ENCODE data around the gene COPS7B. TPM values are rescaled to one million over a fixed set of nuclear protein-coding genes. Genes with fewer than 3 reads are reported as not detected.
"Not testable (repeated sequence)": the region's sequence is repeated elsewhere in the genome, so short reads cannot be mapped to it uniquely, and the experiment has no call there.

COPS7B gene
- total RNA-seq = 30.5 and 30.9 TPM in 2 replicates

GRCh38 chr2:231786177-231786916 lies at the start of gene COPS7B:
Gene COPS7B (plus strand): TSS chr2:231786445. CDS start chr2:231788571, 2,126 bp downstream.
- Histone ChIP-seq H3K36me3 (ENCODE audit: control insufficient read depth, insufficient read depth, low read length) (no peaks in the 10 kb centered on the region), H3K27me3 (ENCODE audit: control insufficient read depth, insufficient read depth, low read length) (no peaks in the 10 kb centered on the region), H3K4me3 (ENCODE audit: low read depth, low read length) (peak within 1 kb of the TSS; percentile 93)
- no peak for DNase-seq (ENCODE audit: low read depth)
- peak; percentile 74 for TF ChIP-seq CTCF (IDR thresholded peaks at IDR 0.05; ENCODE audit: insufficient read depth, low read length, poor library complexity, severe bottlenecking)

- H3K4me3 ChIP-seq (ENCODE audit: low read depth, low read length) = no peak overlapping the region
- H3K36me3 ChIP-seq (ENCODE audit: control insufficient read depth, insufficient read depth, low read length) = no peaks in the 10 kb centered on the region
- DNase-seq (ENCODE audit: low read depth) = no peak
- TF ChIP-seq CTCF (IDR thresholded peaks at IDR 0.05; ENCODE audit: insufficient read depth, low read length, poor library complexity, severe bottlenecking) = no peak
- H3K27me3 ChIP-seq (ENCODE audit: control insufficient read depth, insufficient read depth, low read length) = no peaks in the 10 kb centered on the region
Observed at GRCh38 chr2:231737761-231738160, 48.5 kb upstream of the COPS7B start.

GRCh38 chr2:231743376-231744116 lies 42.7 kb upstream of the COPS7B start:
- TF ChIP-seq CTCF (IDR thresholded peaks at IDR 0.05; ENCODE audit: insufficient read depth, low read length, poor library complexity, severe bottlenecking) = no peak
- DNase-seq (ENCODE audit: low read depth) = no peak
- Histone ChIP-seq H3K36me3 (ENCODE audit: control insufficient read depth, insufficient read depth, low read length) (no peaks in the 10 kb centered on the region), H3K27me3 (ENCODE audit: control insufficient read depth, insufficient read depth, low read length) (no peaks in the 10 kb centered on the region), H3K4me3 (ENCODE audit: low read depth, low read length) (no peak overlapping the region)

- H3K36me3 ChIP-seq (ENCODE audit: control insufficient read depth, insufficient read depth, low read length) = no peaks in the 10 kb centered on the region
- no peak for DNase-seq (ENCODE audit: low read depth)
- H3K4me3 ChIP-seq (ENCODE audit: low read depth, low read length) = no peak overlapping the region
- no peak for TF ChIP-seq CTCF (IDR thresholded peaks at IDR 0.05; ENCODE audit: insufficient read depth, low read length, poor library complexity, severe bottlenecking)
- H3K27me3 ChIP-seq (ENCODE audit: control insufficient read depth, insufficient read depth, low read length) = no peaks in the 10 kb centered on the region
Observed at GRCh38 chr2:231745303-231746038, 40.8 kb upstream of the COPS7B start.

GRCh38 chr2:231748153-231748896 lies 37.9 kb upstream of the COPS7B start:
- H3K4me3 ChIP-seq (ENCODE audit: low read depth, low read length); DNase-seq (ENCODE audit: low read depth); H3K36me3 ChIP-seq (ENCODE audit: control insufficient read depth, insufficient read depth, low read length); H3K27me3 ChIP-seq (ENCODE audit: control insufficient read depth, insufficient read depth, low read length): not testable (repeated sequence)

GRCh38 chr2:231749016-231749415 lies 37.2 kb upstream of the COPS7B start:
- not testable (repeated sequence) for H3K27me3 ChIP-seq (ENCODE audit: control insufficient read depth, insufficient read depth, low read length); H3K4me3 ChIP-seq (ENCODE audit: low read depth, low read length); H3K36me3 ChIP-seq (ENCODE audit: control insufficient read depth, insufficient read depth, low read length); DNase-seq (ENCODE audit: low read depth)

Data from kidney epithelial cell (primary cell).